Large intestine (tissue), 3 donors: Measurements from ENCODE around the gene TFB1M. TPM values are rescaled to one million over a fixed set of nuclear protein-coding genes. Genes with fewer than 3 reads are reported as not detected.

Experiments
- DNase-seq, 2 donors: peaks; one replicate each; pipeline versions ENCODE4 v3.0.0 to v3.0.0-alpha.2; 2013
- H3K27ac ChIP-seq: one replicate; pipeline ENCODE4 v1.5.1; 2013; ENCODE audit warnings: low read length
- H3K27me3 ChIP-seq: 2 replicates; pipeline ENCODE4 v1.6.1; 2013; ENCODE audit warnings: low read length; ENCODE audit not compliant: control insufficient read depth, insufficient read depth
- H3K36me3 ChIP-seq: 2 replicates; pipeline ENCODE4 v1.6.1; 2013; ENCODE audit warnings: low read length; ENCODE audit not compliant: control insufficient read depth, insufficient read depth
- H3K4me1 ChIP-seq: one replicate; pipeline ENCODE4 v1.6.1; 2013; ENCODE audit warnings: low read length; ENCODE audit not compliant: control insufficient read depth, insufficient read depth
- H3K4me3 ChIP-seq: one replicate; pipeline ENCODE4 v1.5.1; 2013; ENCODE audit warnings: low read length
- H3K9me3 ChIP-seq: one replicate; pipeline ENCODE4 v1.6.1; 2013; ENCODE audit warnings: mild to moderate bottlenecking, low read depth, low read length, moderate library complexity; ENCODE audit not compliant: control insufficient read depth
- WGBS: methylation state at CpG from one replicate; pipeline ENCODE4 v1.1.5; 2013; ENCODE audit warnings: low lambda C conversion rate; ENCODE audit not compliant: insufficient coverage; 5-methylcytosine and 5-hydroxymethylcytosine counted together
- polyA plus RNA-seq: library from polyadenylated mRNA; unstranded; fragments of 120-200 nt; gene quantifications from one replicate; pipeline ENCODE4 v1.2.1, GENCODE V29; 2013

Gene TFB1M
- polyA plus RNA-seq, 1 donor = 17.8 TPM

- no CpG with 5 or more reads among the region's 13 CpGs for WGBS
- Histone ChIP-seq H3K4me1 (no peaks in the 10 kb centered on the region), H3K9me3 (no peaks in the 10 kb centered on the region), H3K36me3 (peaks cover 74% of the 10 kb centered on the region), H3K27me3 (no peaks in the 10 kb centered on the region), H3K4me3 (no peak overlapping the region), H3K27ac (no peak overlapping the region)
- no peak for DNase-seq
Measured at GRCh38 chr6:155256122-155256795, 58.0 kb downstream of the TFB1M start.

- WGBS = no CpG with 5 or more reads among the region's 10 CpGs
- no peaks in the 10 kb centered on the region for H3K4me1 ChIP-seq
- no peak for DNase-seq
- H3K27me3 ChIP-seq = no peaks in the 10 kb centered on the region
- peaks cover 80% of the 10 kb centered on the region for H3K36me3 ChIP-seq
- no peak overlapping the region for H3K27ac ChIP-seq
- H3K4me3 ChIP-seq = no peak overlapping the region
- no peaks in the 10 kb centered on the region for H3K9me3 ChIP-seq
Measured at GRCh38 chr6:155254139-155254538, 60.1 kb downstream of the TFB1M start.

- WGBS = no CpG with 5 or more reads among the region's 1 CpG
Measured at GRCh38 chr6:155253337-155253736, 60.9 kb downstream of the TFB1M start.

GRCh38 chr6:155252581-155252980, 61.7 kb downstream of the TFB1M start:
- Histone ChIP-seq H3K27ac (no peak overlapping the region), H3K36me3 (peaks cover 72% of the 10 kb centered on the region), H3K4me1 (no peaks in the 10 kb centered on the region), H3K4me3 (no peak overlapping the region), H3K9me3 (no peaks in the 10 kb centered on the region), H3K27me3 (no peaks in the 10 kb centered on the region)
- no CpG with 5 or more reads among the region's 8 CpGs for WGBS
- DNase-seq = no peak

More at GRCh38 chr6:155253337-155253736, 60.9 kb downstream of the TFB1M start:
- H3K27ac ChIP-seq = no peak overlapping the region
- H3K27me3 ChIP-seq = no peaks in the 10 kb centered on the region
- H3K9me3 ChIP-seq = no peaks in the 10 kb centered on the region
- H3K36me3 ChIP-seq = peaks cover 73% of the 10 kb centered on the region
- H3K4me3 ChIP-seq = no peak overlapping the region
- no peaks in the 10 kb centered on the region for H3K4me1 ChIP-seq
- no peak for DNase-seq

- 60% methylated on average over 1 of the region's 10 CpGs for WGBS
- Histone ChIP-seq H3K27ac (no peak overlapping the region), H3K36me3 (peaks cover 72% of the 10 kb centered on the region), H3K9me3 (no peaks in the 10 kb centered on the region), H3K4me3 (no peak overlapping the region), H3K4me1 (no peaks in the 10 kb centered on the region), H3K27me3 (no peaks in the 10 kb centered on the region)
- DNase-seq = no peak
Measured at GRCh38 chr6:155250701-155251381, 63.4 kb downstream of the TFB1M start.

GRCh38 chr6:155248008-155249001, 66.0 kb downstream of the TFB1M start:
- no peaks in the 10 kb centered on the region for H3K4me1 ChIP-seq
- WGBS = no CpG with 5 or more reads among the region's 30 CpGs
- H3K4me3 ChIP-seq = no peak overlapping the region
- H3K27ac ChIP-seq = no peak overlapping the region
- peak; percentile 19 to 44 for DNase-seq
- H3K27me3 ChIP-seq = no peaks in the 10 kb centered on the region
- H3K36me3 ChIP-seq = peaks cover 58% of the 10 kb centered on the region
- H3K9me3 ChIP-seq = no peaks in the 10 kb centered on the region

- DNase-seq = no peak
- no peaks in the 10 kb centered on the region for H3K4me1 ChIP-seq
- H3K27me3 ChIP-seq = no peaks in the 10 kb centered on the region
- WGBS = 71% methylated on average over 3 of the region's 5 CpGs
- no peaks in the 10 kb centered on the region for H3K9me3 ChIP-seq
- H3K36me3 ChIP-seq = peaks cover 53% of the 10 kb centered on the region
- no peak overlapping the region for H3K4me3 ChIP-seq
- no peak overlapping the region for H3K27ac ChIP-seq
Measured at GRCh38 chr6:155247618-155248007, 66.7 kb downstream of the TFB1M start.

- no peaks in the 10 kb centered on the region for H3K4me1 ChIP-seq
- no peak overlapping the region for H3K4me3 ChIP-seq
- peaks cover 47% of the 10 kb centered on the region for H3K36me3 ChIP-seq
- no CpG with 5 or more reads among the region's 2 CpGs for WGBS
- DNase-seq = no peak
- no peaks in the 10 kb centered on the region for H3K27me3 ChIP-seq
- H3K9me3 ChIP-seq = no peaks in the 10 kb centered on the region
- no peak overlapping the region for H3K27ac ChIP-seq
Measured at GRCh38 chr6:155246825-155247224, 67.5 kb downstream of the TFB1M start.

- no peak for DNase-seq
- no peaks in the 10 kb centered on the region for H3K27me3 ChIP-seq
- WGBS = no CpG with 5 or more reads among the region's 3 CpGs
- no peaks in the 10 kb centered on the region for H3K4me1 ChIP-seq
- H3K9me3 ChIP-seq = no peaks in the 10 kb centered on the region
- H3K36me3 ChIP-seq = peaks cover 40% of the 10 kb centered on the region
- no peak overlapping the region for H3K27ac ChIP-seq
- H3K4me3 ChIP-seq = no peak overlapping the region
Measured at GRCh38 chr6:155245831-155246230, 68.5 kb downstream of the TFB1M start.

GRCh38 chr6:155245193-155245592, 69.1 kb downstream of the TFB1M start:
- no peak overlapping the region for H3K27ac ChIP-seq
- H3K4me3 ChIP-seq = no peak overlapping the region

More at GRCh38 chr6:155245193-155245592, 69.1 kb downstream of the TFB1M start:
- H3K4me1 ChIP-seq = no peaks in the 10 kb centered on the region
- no CpG with 5 or more reads among the region's 7 CpGs for WGBS
- peaks cover 41% of the 10 kb centered on the region for H3K36me3 ChIP-seq
- H3K9me3 ChIP-seq = no peaks in the 10 kb centered on the region
- no peak for DNase-seq
- H3K27me3 ChIP-seq = no peaks in the 10 kb centered on the region
